RWPE1 (cell line): ENCODE data around the gene RUFY2.

ENCODE experiments used
- CTCF ChIA-PET: fragments of 350-600 bp; sonication (Branson Sonifier 250); formaldehyde crosslinking; extraction: SDS; loops from one replicate; lab custom pipeline; 2021; lab: Yijun Ruan, JAX
- POLR2A ChIA-PET: fragments of 400-600 bp; formaldehyde crosslinking; extraction: SDS; loops from one replicate; lab custom pipeline; 2020; ENCODE audit warnings: antibody characterized with exemption; ENCODE audit not compliant: low non-redundant PET; lab: Yijun Ruan, JAX
- DNase-seq: peaks from one replicate; pipeline ENCODE4 v3.0.0; 2012; ENCODE audit warnings: low spot score
- H3K27ac ChIP-seq: fragments of 450-650 bp; 2 replicates; pipeline ENCODE4 v1.5.1; 2017
- CTCF ChIP-seq: fragments of 450-650 bp; conservative IDR thresholded peaks from 2 replicates; pipeline ENCODE4 v1.5.1; 2017; ENCODE audit warnings: low read depth, mild to moderate bottlenecking

RUFY2 gene

GRCh38 chr10:68434657-68435056, 27.6 kb upstream of the RUFY2 start:
- CTCF ChIA-PET: interaction anchor here (0.7 kb wide), 1 partner anchor 32 kb away, joined by 4 read pairs; no protein-coding TSS in a partner anchor
- POLR2A ChIA-PET: no interaction called here
- DNase-seq: peak; percentile 58
- no peak for TF ChIP-seq CTCF
- peak overlapping the region; percentile 54 for H3K27ac ChIP-seq

DNA sequence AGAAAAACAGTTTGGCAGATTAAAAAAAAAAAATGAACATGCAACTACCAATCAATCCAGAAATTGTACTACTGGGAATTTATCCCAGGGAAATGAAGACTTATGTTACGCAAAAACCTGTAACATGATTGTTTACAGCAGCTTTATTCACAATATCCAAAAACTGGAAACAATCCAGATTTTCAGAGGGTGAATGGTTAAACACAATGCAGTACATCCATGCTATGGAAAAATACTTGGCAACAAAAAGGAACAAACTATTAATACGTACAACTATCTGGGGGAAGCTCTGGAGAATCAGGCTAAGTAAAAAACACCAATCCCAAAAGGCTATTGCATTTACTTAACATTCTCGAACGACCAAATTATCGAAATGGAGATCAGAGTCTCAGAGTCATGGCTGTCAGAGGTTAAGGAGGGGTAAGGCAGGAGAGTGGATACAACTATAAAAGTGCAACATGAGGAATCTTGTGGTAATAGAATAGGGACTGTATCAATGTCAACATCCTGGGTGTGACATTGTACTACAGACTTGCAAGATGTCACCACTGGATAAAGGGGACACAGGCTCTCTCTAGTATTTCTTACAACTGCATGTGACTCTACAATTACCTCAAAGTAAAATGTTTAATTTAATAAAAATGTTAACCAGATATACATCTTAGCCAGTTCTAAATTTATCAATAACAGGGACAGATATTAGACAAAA, 21.5 kb upstream of the RUFY2 start:
- DNase-seq: no peak
- no peak overlapping the region for H3K27ac ChIP-seq
- POLR2A ChIA-PET: interaction anchor here (0.6 kb wide), 2 partner anchors 314 to 356 kb away, joined by 3 to 5 read pairs; no protein-coding TSS in a partner anchor
- no peak for TF ChIP-seq CTCF
- CTCF ChIA-PET: interaction anchor here (0.9 to 1.4 kb wide), 2 partner anchors 12 to 22 kb away, joined by 4 to 6 read pairs; partner anchors contain the start of gene RUFY2

DNA sequence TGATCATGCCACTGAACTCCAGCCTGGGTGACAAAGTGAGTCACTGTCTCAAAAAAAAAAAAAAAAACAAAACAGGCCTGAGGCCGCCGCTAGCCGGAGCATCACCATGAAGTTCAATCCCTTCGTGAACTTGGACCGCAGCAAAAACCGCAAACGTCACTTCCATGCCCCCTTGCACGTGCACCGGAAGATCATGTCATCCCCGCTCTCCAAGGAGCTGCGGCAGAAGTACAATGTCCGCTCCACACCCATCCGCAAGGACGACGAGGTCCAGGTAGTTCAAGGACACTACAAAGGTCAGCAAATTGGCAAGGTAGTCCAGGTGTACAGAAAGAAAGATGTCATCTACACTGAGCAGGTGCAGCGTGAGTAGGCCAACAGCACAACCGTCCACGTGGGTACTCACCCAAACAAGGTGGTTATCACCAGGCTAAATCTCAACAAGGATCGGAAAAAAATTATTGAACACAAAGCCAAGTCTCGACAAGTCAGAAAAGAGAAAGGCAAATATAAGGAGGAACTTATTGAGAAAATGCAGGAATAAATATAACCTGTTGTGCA, 17.5 kb upstream of the RUFY2 start:
- ChIA-PET CTCF (no interaction called here), POLR2A (no interaction called here)
- H3K27ac ChIP-seq: no peak overlapping the region
- no peak for DNase-seq
- TF ChIP-seq CTCF: no peak

DNA sequence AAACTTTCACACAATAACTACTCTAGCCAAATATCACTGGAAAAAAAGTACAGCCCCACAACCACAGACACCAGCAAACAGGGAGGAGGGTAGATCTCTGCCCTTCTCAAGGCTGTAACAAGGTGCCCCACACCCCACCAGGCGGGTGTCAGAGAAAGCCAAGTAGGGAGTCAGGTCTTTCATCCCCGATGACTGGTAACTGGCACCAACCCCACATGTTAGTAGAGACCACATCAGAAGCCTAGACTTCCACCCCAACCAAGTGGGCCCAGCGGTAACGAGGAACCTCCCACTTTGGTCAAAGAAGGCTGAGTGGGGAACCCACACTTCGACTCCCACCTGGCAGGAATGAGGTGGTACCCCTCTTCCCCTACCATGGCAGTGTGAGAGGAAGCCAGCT, 16.4 kb upstream of the RUFY2 start:
- ChIA-PET CTCF (interaction anchor here (0.6 kb wide), 1 partner anchor 20 kb away, joined by 3 read pairs; no protein-coding TSS in a partner anchor), POLR2A (no interaction called here)
- H3K27ac ChIP-seq: no peak overlapping the region
- DNase-seq: no peak
- TF ChIP-seq CTCF: no peak

- POLR2A ChIA-PET: no interaction called here
- DNase-seq: no peak
- no peak overlapping the region for H3K27ac ChIP-seq
- no peak for TF ChIP-seq CTCF
- CTCF ChIA-PET: no interaction called here
Observed at GRCh38 chr10:68419376-68419775, 12.3 kb upstream of the RUFY2 start.

GRCh38 chr10:68408898-68409518, 1.9 kb upstream of the RUFY2 start:
- DNase-seq: no peak
- CTCF ChIA-PET: interaction anchor here (0.6 kb wide), 2 partner anchors 11 to 59 kb away, joined by 3 to 4 read pairs; no protein-coding TSS in a partner anchor
- TF ChIP-seq CTCF: no peak
- POLR2A ChIA-PET: no interaction called here
- H3K27ac ChIP-seq: no peak overlapping the region
